GM11168 (cell line): ENCODE data around the gene SPINT1.

Experiments
- in situ Hi-C: fragments of 300-500 bp; cut with MboI; formaldehyde crosslinking; loops from one replicate; pipeline ENCODE4 v1.12.0; 2022; ENCODE audit warnings: low sequenced_read_pairs; ENCODE audit not compliant: unreplicated experiment

SPINT1 gene

DNA sequence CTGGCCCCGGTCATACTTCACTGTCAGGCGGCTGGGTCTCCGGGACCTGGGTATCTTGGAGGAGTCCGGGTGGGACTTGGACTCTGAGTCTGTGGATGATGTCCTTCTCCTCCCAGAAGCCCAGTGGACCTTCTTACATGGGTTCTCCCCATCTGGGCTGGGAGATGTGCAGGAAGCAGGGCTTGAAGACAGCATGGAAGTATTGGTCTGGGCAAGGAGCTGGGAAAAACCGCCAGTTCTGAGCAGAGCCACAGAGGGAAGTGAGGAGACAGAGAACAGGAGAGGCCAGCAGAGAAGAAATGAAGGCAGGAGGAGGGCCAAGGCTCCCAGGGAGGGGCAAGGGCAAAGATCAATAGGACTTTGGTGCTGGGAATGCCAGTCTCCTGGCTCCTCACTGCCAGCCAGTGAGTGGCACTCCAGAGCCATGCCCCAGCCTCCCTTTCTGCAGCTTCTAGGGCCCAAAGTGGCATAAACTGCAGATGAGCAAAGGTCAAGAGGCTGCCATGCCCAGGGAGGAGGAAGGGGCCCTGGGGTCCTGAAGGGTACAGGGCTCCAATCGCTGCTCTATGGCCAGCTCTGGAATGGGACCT is 15.3 kb upstream of the SPINT1 start, which contains the start of gene PPP1R14D:
TSS of gene PPP1R14D (minus strand) at position 262 of the 590 bp plus-strand sequence. CDS start at position 195, 67 bp downstream.
- in situ Hi-C loops: no loop called here

DNA sequence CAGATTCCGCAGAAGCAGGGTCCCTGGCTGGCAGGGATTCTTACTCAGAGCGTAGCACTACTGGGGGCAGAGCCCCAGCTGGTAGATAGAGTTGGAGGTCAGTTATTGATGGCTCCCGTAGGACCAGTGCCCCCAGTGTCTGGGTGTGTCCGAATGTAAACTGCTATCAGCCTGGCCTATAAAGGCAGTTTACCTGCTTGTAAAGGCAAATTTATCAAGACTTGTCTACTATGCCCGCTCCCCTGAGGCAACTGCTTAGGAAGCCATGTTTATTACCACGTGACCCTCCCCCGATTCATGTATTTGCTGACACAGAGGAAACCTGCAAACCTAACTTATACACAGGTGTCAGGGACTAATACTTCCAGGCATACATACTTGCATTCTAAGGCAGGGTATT is 14.7 kb upstream of the SPINT1 start:
- in situ Hi-C loops: no loop called here

DNA sequence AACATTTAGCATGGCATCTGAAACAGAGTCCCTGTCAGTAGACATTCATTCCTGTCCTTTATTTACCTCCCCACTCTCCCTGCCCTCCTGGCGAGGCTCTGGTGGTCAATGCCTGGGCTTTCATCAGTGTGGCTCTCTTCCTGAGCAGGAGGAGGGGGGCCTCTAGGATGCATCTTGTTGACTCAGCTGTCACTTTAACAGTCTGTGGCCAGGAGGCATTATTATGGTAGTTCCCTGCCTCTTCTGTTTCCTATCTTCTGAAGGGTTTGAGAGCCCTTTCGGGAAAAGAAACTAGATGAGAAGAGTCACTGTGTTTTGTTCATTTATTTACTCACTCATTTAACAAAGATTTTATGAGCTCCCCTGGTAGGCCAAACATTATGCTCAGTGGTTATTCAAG is 13.0 kb upstream of the SPINT1 start:
- in situ Hi-C loops: no loop called here

DNA sequence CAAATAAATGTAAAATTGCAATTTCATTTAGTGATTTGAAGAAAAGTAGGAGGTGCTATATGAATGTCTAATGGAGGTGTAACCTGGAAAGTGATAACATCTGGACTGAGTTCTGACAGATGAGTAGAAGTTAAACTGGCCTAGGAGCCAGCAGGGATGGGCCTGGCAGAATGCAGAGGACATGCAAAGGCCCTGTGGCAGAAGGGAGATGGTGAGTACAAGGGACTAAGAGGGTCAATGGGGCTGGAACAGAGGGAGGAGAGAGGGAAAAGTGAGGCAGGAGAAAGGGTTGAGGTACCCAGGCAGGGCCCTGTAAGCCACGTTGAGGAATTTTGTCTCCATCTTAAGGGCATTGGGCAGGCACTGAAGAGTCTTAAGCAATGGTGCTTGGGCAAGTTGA is 12.0 kb upstream of the SPINT1 start:
- in situ Hi-C loops: no loop called here

DNA sequence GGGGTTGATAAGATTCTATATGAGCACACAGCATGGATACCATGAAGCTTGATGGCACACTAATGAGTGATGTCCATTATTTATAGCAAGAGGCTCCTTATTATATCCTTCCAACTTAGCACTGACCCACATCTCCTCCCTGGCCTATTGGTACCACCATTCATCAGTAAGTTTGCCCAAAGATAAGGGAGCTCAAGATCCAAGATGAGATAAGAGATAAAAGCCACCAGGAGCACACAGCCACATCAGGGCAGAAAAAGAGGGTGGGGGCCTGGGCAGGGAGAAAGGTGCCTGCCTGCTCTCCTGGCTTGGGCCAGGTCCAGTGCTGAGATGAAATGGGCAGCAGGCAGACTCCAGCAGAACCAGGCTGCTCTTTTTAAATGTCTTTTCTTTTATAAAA is 10.9 kb upstream of the SPINT1 start:
- in situ Hi-C loops: no loop called here

DNA sequence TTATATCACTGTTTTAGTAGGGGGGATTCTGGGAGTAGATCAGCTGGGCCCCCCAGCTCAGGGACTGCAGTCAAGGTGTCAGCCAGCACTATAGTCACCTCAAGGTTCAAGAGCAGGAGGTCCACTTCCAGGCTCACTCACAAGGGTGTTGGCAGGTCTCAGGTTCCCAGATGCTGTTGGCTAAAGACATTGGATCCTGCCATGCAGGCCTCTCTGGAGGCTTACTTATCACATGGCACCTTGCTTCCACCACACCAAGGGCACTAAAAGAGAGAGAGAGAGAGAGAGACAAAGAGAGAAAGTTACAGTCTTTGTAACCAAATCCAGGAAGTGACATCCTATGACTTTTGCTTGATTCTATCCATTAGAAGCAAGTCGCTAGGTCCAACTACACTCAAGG is 7.8 kb upstream of the SPINT1 start:
- in situ Hi-C loops: no loop called here

DNA sequence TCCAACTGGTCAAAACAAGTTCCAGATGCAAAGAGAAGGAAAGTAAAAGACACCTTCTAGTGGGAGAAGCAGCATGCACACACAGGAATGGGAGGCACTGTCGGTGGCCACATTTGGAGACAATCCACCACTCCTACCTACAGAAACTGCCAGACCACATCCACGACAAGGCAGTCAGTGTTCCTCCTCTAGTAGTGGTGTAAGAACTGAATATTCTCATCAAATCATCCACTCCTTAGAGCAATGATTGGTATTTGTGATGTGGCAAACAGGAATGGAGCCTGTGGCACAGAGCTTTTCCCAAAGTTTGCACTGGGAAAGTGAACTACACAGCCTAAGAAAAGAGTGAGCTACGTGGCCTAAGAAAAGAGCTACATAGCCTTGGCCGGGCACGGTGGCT is 5.1 kb upstream of the SPINT1 start:
- in situ Hi-C loops: no loop called here

DNA sequence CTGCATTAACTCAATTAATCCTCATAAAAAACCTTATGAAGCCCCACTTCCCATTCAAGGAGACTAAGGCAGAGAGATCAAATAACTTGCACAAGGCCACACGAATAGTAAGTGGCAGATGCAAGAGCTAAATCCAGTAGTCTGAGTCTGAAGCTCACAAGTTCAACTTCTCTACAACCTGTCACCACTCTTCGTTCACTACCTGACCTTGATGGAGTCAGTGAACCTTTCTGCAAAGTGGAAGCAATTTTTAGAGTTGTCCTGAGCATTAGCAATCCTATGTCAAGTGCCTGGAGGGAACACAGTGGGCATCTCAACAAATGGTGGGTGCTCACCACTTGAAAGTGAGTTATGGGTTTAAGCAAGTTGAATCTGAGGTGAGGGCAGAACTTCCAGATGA is 2.1 kb upstream of the SPINT1 start:
- in situ Hi-C loops: no loop called here

DNA sequence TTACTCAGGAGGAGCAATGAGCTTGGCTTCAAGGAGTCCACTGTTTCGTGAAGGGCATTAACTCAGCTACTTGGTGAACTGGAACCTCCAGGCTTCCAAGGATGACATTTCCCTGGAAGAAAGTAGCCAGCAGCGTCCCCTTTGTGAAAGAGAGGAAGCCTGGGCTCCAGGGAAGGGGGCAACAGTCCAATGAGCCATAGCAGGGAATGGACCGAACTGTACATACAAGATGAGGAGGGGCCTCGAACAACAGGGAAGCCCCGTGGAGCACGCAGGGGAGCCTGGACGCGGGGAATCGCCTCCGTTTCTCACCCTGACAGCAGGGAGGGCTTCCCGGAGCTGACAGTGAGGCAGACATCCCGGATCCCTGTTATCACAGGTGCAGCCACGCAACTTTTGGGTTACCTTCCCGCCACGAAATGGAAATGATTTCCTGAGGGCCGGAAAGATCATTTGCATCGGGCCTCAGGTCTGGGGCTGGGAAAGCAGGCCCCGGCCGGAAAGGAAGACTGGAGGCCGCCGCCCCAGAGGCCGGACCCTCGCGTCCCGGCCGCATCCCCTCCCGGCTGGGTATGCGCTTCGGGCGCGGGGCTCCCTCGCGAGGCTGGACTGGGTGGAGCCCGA is 475 bp upstream of the SPINT1 start:
- in situ Hi-C loops: no loop called here

DNA sequence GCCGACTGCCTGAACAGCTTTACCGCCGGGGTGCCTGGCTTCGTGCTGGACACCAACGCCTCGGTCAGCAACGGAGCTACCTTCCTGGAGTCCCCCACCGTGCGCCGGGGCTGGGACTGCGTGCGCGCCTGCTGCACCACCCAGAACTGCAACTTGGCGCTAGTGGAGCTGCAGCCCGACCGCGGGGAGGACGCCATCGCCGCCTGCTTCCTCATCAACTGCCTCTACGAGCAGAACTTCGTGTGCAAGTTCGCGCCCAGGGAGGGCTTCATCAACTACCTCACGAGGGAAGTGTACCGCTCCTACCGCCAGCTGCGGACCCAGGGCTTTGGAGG is 815 bp downstream of the SPINT1 start:
- in situ Hi-C loops: no loop called here

DNA sequence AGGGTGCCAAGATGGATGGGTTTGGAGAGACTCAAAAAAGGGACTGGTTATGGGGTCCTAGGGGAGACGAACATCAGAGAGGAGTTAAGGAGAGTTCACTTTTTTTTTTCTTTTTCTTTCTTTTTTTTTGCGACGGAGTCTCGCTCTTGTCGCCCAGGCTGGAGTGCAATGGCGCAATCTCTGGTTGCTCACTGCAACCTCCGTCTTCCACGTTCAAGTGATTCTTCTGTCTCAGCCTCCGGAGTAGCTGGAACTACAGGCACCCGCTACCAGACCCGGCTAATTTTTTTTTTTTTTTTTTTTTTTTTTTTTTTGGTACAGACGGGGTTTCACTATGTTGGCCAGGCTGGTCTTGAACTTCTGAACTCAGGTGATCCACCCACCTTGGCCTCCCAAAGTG is 1.2 kb downstream of the SPINT1 start:
- in situ Hi-C loops: no loop called here

DNA sequence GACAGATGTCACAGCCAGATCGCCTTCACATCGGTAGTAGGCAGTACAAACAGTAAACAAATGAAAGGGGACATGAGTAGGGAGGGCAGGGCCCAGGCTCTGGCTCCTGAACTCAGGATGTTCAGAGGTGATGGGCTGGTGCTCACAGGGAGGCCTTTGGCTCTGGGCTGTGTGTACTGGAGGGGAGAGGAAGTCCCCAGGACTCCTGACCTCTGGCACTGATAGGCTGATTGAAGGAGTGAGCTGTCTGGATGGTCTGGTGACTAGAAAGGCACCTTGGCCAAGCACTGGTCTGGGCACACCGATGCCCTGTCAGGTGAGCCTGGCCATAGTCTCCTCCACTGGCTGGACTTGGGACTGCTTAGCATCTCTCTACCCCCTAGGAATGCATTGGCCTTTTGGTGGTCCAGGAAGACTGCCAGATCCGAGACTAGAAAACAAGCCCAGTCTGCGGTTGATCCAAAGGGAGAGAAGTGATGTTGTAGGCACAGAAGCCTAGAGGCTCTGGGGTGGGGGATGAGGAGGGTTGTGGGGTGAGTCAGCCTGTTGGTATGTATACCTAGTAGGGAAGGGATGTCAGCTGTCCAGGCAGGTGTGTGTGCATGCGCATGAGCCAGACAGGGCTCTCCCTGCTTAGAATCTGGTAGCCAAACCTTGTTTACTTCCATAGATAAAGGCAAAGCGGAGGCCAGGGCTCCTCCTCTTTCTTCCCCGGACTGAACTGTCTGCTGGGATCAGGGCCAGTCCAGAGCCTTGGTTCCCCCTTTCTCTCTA is 1.9 kb downstream of the SPINT1 start:
- in situ Hi-C loops: no loop called here

DNA sequence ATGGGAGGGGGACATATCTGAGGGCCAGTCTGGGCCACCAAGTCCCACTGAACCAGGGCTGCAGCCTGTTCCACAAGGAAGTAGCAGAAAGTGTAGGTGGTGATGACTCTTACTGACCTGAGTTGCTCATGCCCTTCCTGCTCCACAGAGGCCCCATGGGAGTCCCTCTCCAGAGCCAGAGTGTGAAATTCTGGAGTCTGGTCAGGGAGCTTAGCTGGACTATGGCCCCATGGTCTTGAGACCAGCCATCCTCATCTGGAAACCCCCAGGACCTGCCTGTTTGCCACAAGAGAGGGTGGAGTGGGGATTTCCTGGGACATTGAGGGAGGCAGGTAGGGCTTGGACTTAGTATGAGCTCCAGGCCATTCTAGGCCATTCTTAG is 3.0 kb downstream of the SPINT1 start:
- in situ Hi-C loops: no loop called here

DNA sequence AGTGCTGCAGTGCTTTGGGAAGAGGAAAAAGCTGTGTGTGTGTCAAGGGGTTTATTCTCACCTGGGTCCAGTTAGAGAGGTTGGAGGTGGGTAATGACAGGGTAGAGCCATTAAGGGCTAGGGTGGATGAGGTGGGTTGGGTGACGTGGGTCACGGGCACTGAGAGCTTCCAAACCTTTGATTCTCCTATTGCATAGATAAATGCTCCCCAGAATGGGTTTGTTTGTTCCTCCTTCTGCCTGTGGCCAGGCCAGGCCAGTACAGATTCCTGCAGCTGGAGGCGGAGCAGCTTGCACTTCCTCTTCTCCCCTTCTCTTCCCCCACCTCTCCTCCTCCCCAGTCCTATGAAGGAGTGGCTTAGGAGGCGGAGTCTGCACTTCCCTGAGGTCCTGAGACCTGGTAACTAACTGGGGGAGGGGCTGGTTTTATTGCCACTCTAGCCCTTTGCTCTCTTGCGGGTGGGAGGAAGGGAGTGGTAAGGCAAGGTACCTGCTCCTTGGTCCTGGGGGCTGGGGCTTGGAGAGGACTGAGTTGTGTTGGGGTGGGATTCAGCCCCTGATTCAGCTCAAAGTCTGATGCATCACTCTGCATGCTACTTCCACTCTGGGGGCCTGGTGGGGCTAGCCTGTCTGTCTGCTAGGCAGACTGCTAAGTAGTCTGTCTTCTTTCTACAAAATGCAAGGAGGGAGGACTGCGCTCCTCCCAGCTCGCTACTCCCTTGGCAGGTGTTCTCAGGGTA is 3.5 kb downstream of the SPINT1 start:
- in situ Hi-C loops: no loop called here

DNA sequence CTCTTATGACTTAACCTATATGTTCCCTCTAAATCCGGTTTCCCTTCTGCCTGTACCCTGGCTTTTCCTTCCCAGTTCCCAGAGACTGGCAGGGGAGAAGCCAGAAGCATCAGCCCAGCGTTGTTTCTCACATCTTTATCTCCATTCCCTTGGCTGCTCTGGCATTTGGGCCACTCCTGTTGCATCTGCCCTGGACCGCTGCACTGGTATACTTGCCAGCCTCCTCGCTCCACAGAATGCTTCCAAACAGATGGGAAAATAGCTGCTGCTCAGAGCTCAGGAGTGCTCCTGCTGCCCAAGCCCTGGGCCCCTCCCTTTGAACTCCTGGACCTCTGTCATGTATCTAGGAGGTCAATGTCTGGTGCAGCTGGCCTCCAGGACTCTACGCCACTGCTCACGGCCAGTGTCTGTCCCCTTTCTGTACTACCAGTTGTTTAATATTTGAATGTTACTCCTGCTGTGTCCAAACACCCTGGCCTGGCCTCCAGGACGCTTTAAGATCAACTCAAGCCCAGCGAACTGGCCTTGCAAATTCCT is 6.8 kb downstream of the SPINT1 start:
- in situ Hi-C loops: no loop called here

DNA sequence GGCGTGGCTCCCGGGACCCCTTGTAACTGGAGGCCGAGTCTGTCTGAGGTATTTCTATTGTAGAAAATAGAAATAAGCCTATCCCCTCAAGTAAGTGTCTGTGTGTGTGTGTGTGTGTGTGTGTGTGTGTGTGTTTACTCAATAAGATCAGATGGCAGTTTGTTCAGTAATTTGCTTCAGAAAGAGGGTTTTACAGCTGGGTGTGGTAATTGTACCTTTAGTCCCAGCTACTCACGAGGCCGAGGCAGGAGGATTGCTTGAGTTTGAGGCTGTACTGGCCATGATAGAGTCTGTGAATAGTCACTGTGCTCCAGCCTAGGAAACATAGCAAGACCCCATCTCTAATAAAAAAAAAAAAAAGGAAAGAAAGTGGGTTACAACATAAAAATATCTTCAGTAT is 8.7 kb downstream of the SPINT1 start:
- in situ Hi-C loops: no loop called here

DNA sequence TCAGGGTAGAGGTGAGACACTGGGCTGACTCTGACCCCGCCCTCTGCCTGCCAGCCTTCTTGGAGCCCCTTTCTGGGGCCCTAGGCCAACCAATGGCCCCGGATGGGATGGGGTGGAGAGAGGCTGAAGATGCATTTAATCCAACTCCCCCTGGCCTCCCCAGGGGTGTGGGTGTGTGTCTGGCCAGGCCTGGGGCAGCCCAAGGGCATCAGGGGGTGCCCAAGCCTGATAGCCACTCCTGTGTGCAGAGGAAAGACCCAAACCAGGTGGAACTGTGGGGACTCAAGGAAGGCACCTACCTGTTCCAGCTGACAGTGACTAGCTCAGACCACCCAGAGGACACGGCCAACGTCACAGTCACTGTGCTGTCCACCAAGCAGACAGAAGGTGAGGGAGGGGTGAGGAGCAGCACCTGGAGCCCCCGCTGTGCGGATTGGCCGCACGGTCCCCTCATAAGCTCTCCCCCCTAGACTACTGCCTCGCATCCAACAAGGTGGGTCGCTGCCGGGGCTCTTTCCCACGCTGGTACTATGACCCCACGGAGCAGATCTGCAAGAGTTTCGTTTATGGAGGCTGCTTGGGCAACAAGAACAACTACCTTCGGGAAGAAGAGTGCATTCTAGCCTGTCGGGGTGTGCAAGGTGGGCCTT is 9.5 kb downstream of the SPINT1 start:
- in situ Hi-C loops: no loop called here

DNA sequence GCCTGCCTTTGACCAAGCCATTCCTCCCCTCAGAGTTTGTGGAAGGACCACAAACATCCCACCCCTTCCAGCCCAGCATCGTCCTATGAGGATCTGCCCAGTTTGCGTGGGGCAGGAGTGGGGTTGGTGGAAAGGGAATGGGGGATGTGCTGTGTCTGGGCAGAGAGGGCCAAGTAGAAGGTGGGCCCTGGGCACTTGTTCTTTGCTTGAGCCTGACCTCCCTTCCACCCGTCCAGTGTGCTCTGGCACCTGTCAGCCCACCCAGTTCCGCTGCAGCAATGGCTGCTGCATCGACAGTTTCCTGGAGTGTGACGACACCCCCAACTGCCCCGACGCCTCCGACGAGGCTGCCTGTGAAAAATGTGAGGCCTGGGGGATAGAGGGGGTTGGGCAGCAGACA is 10.3 kb downstream of the SPINT1 start:
- in situ Hi-C loops: no loop called here

DNA sequence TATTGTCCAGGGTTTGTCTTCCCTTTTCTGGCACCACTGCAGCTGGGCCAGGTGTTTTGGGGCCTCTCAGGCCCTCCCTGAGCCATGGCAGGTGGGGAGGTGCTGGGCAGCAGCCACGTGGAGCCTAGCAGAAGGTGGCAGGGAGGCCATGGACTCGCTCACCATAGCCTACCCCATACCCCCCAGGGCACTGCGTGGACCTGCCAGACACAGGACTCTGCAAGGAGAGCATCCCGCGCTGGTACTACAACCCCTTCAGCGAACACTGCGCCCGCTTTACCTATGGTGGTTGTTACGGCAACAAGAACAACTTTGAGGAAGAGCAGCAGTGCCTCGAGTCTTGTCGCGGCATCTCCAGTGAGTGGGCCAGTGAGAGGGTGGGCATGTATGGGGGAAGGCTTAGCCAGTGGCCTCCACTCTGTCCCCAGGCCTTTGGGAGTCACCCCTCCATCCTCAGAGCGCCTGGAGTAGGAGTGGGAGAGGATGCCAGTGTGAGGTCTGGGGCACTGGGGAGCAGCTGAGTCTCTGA is 11.9 kb downstream of the SPINT1 start:
- in situ Hi-C loops: loop anchor here (5.0 kb wide), 1 partner anchor 37 kb away; the partner anchor contains the start of gene VPS18

DNA sequence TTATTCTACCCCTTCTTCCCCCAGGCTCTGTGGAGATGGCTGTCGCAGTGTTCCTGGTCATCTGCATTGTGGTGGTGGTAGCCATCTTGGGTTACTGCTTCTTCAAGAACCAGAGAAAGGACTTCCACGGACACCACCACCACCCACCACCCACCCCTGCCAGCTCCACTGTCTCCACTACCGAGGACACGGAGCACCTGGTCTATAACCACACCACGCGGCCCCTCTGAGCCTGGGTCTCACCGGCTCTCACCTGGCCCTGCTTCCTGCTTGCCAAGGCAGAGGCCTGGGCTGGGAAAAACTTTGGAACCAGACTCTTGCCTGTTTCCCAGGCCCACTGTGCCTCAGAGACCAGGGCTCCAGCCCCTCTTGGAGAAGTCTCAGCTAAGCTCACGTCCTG is 12.9 kb downstream of the SPINT1 start:
- in situ Hi-C loops: loop anchor here (5.0 kb wide), 1 partner anchor 36 kb away; the partner anchor contains the start of gene VPS18
